ENCODE measurements around the gene PPP2R5C.

The PPP2R5C gene

GRCh38 chr14:101873076-101873825, 111.7 kb downstream of the PPP2R5C start:
- DNase-seq, result no peak

- no peak for DNase-seq
Measured at GRCh38 chr14:101873991-101874390, 112.5 kb downstream of the PPP2R5C start.

DNA sequence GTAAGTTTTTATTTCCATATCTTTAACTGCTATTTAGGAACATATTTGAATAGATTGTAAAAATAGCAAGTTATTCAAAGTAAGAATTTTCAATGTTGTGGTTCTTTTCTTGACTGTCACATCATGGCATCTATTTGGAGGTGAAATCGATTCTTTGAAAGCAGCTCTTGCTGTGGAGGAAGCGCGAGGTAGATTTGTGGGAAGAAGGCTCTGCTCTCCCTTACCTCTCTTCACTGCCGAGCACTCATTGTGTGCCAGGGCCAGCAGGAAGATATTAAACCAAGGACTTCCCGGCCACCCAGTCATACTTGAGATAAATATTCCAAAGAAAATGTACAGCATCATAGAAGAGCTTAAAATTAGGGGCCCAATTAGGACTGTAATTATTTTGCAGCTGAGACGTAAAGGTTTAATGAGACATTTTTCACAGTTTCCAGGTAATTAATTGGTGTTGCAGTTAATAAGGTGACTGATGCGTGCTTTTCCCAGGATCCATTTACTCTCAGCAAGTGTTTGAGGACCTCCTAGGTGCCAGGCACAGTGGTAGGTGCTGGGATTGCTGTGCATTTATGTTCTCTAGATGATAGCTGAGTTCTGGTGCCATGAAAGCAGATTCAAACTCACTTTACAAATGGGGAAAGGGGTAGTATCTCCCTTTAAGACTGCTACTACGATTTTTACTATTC, 113.7 kb downstream of the PPP2R5C start:
- no peak for DNase-seq

DNA sequence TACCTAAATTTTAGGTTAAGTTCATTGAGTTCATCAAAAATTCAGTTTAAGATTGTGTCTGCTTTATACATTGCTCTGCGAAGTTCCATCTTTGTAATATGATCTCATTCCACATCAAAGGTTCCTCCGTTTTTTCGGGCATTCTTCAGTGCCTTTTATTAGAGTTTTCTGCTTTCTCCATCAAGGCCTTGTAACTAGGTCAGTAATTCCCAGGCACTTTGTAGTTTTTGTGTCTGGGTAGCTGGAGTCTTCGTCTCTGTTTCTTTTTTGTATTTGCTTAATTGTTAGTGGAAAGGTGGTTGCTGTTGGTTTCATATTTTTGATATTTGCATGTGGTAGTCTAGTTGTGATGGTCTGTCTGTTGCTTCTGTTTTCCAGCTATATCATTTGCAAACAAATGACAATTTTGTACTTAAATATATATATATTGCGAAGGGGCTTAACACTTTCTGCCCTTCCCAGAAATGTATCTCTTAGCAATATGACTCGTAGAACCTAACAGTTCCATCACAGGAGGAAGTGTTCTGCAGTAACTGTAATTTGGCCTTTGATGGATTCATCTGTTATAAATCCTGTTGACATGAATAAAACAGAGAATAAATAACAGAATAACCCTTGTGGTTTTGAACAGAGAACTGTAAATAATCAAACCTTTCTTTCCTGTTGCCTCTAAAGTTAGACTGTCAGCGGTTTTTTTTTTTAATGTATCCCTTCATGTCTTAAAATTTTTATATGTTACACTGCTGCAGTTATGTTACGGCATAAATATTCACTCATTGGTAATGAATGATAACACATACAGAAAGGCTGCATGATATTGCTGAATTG, 114.4 kb downstream of the PPP2R5C start:
- DNase-seq, result no peak

GRCh38 chr14:101876555-101876938, 115.0 kb downstream of the PPP2R5C start:
- peak; percentile 46 for DNase-seq

- no peak for DNase-seq
Measured at GRCh38 chr14:101877766-101878165, 116.3 kb downstream of the PPP2R5C start.

DNA sequence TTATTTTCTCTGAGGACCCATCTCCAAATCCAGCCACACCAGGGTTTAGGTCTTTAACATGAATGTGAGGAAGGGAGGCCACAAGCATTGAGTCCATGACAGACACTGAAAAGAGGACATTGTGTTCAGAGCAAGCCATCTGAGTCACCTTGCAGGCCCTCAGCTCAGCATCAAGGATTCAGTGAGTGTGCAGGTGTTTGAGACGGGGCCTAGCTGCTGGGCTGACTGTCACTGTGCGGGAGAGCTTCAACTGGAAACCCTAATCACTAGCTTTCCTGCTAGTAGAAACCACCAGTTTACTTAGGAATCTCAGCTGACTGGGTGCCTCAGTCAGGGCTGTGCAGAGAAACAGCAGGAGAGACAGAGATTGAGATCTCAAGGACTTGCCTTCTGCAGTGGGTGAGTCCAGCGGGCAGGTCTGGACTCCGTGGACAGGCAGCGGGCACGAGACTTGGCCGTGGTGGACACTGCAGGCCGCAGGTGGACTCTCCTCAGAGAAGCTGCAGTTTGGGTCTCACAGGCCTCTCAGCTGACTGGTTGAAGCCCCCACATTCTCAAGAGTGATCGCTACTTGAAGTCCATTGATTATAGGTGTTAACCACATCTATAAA, 116.8 kb downstream of the PPP2R5C start:
- no peak for DNase-seq

DNA sequence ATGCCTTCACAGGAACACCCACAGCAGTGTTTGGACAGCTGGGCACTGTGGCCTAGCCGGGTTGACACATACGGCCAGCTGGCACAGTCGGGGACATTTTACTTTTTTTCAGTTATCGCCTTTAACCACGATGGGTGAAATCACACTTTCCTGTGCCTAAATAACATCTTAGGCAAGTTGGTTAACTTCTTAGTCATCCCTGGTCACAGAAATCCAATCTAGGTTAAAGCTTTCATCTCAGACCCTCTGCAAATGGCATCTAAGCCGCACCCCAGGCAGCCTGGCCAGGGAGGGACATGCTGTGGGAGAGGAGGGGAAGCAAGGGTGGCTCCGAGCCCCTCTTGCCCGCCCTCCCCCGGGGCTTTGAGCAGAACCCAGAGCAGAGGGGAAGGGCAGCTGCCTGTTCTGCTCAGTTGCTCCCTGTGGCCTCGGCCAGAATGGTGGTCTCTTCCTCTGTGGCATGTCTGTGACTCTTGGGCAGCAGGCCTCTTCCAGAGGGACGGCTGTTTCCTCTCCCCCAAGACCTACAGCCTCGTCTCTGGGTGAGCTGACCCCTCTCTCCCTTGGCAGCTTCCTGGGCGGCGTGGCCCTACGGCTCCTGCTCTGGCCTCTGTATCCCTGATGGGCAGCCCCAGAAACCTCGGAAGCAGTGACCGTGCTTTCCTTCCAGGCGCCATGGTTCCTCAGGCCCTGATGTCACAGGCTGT, 117.5 kb downstream of the PPP2R5C start:
- no peak for DNase-seq

DNA sequence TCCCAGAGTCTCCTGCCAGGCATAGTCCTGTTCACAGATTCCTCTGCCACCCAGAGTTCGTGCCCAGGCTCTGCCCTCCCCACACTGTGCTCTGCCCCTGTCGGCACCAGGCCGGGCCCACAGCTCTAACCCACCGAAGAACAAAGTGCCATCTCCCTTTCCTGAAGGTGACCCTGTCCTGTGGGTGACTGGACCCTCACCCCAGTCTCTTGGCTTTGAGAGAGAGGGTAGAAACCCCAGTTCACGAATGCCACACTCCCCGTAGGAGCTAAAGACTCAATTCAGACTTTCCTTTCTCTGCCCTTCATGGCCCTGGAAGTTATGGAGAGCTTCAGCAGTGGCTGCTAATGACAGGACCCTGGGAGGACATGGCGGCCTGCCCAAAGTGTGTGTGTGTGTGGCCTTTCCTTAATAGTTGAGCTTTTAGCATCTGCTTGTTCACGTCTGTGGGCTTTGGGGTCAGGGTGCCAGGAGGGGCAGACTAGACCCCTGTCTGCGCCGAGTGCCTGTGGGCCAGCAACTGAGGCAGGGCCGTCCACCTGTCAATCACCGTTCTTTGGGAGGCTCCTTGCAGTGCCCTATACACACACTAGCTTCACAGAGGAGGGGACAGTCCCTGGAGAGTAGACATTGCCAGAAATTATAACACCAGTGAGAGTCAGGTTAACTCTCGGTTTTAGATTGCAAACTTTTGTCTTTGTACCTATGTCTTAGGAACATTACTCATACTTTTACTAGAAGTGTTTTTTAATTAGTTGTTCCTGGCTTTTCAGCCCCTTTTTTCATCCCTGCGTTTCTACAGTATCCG, 118.2 kb downstream of the PPP2R5C start:
- DNase-seq, result no peak

- DNase-seq, result no peak
Measured at GRCh38 chr14:101881426-101881825, 119.9 kb downstream of the PPP2R5C start.

DNA sequence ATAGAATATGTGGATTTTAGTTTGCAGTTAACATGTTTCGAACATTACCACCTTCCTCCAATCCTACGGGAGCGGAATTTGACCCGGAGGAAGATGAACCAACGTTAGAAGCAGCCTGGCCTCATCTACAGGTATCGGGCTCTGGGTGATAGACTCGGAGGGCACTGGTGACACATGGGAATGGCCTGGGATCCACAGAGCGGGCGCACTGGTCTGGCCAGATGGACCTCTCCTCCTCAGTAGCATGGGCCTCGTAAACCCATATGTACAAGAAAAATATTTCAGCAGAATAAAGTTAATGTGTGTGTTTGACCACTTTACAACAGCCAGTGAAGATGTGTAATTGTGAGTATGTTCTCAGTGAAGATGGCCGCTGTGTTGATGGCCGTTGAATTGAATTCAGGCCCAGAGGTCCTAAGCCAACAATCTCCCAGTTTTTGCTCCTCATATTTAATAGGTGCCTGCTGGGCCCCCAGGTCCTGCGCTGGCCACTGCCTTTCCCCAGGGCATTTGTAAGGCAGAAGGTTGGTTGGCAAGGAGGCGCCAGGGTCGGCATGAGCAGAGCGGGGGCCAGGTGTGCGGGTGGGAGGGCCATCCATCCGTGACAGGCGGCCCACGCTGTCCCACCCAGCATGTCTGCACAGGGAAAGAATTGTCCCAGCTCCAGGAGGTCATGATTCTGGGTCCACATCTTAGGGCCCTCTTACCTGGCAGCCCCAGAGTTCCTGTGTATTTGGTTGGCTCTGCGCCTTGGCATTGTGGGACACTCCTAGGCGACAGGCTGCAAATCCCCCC, 120.8 kb downstream of the PPP2R5C start:
- DNase-seq, result no peak

DNA sequence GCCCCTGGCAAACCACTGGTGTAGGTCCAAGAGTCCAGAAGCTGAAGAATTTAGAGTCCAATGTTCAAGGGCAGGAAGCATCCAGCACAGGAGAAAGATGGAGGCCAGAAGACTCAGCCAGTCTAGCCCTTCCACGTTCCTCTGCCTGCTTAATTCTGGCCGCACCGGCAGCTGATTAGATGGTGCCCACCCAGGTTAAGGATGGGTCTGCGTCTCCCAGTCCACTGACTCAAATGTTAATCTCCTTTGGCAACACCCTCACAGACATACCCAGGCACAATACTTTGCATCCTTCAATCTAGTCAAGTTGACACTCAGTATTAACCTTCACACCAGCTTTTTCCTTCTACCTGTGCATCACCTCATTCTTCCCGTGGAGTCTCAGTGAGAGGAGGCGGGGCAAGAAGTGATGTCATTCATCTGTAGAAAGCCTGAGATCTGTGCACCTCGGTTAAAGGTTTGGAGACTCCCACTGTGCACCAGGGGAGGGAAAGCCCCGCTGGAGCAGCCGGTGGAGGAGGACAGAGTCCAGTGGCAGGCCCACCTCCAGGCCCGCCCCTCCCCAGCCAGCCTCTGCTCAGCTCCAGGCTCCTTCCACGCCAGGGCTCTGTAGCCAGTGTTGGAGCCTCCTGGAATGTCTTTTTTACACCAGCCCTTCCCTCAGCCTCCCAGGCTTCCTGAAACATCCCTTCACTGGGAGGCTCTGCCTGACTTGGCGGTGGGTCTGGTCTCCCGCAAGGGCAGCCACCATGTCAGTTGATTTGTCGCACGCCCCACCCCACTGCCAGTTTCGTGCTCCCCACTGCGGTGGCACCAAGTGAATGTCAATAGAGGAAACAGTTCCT, 122.8 kb downstream of the PPP2R5C start:
- DNase-seq, result no peak

GRCh38 chr14:101884934-101885576, 123.5 kb downstream of the PPP2R5C start:
- no peak for DNase-seq

DNA sequence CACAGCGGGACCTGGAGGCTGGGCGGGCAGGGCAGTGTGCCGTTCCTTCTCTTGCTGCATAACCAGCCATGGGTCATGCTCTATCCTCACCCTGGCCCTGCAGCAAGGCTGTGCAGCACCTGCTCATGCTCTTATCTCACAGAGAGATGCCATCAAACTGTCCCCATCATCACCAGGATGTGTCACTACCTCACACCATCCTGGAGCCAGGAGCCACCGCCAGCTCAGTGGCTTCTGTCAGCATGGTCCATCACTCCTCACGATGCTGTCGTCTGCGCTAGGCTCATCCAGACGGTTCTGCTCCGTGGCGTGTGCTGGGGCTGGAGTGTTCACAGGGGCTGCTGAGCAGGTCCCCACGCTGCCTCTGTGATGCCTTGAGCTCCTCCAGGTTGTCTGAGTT, 125.7 kb downstream of the PPP2R5C start:
- DNase-seq, result no peak

GRCh38 chr14:101888182-101888581, 126.7 kb downstream of the PPP2R5C start:
- no peak for DNase-seq

DNA sequence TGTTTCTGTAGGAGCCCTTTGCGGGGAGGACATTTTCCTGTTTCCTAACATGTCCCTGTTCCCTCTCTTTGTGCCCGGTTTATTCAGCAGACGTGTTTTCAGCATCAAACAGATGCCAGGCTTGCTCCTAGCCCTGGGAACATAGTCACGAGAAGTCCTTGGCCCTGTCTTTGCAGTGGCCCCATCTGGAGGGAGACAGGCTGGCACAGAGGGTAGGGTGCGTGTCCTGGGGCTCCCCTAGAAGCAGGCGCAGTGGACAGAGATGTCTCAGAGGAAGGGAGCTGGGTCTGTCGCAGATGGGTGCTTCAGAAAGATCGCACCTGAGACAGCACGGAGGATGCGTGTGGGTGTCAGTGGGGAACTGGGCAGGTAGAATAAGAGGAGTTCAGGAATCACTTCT, 127.9 kb downstream of the PPP2R5C start:
- no peak for DNase-seq

GRCh38 chr14:101889898-101890297, 128.4 kb downstream of the PPP2R5C start:
- DNase-seq, result no peak

- DNase-seq, result no peak
Measured at GRCh38 chr14:101891471-101891870, 130.0 kb downstream of the PPP2R5C start.

DNA sequence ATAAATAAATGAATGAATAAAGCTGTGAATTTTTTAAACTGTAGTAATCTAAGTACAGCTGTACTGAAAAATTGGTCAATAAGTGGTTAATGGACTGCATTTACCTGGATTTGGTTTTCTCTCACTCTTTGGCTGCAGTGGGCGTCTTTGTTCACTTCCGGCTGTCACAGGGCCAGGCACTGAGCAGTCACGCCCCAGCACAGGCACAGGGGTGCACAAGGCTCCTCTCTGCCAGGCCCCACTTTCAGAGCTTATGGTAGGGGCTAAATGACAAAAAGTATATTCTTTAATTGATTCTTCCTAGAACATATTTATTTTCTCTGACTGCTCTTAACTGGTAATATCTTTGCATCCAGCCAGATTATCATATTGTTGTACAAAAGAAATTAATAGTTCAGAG, 132.2 kb downstream of the PPP2R5C start:
- no peak for DNase-seq
